T-helper 1 cell treated with Interleukin-12 subunit alpha and Interleukin-12 subunit beta and Interleukin-4 antibody, amounts not matched to agents 30 μg/mL and 1 μg/mL, for 36 hours (primary cell): ENCODE measurements around the gene TNKS2.

Experiments
- H3K27ac Mint-ChIP-seq: one replicate; pipeline ENCODE4 v1.8.0; 2021; ENCODE audit warnings: mild to moderate bottlenecking, mixed read lengths
- H3K27me3 Mint-ChIP-seq: one replicate; pipeline ENCODE4 v1.8.0; 2021; ENCODE audit warnings: low read depth, mixed read lengths
- H3K36me3 Mint-ChIP-seq: one replicate; pipeline ENCODE4 v1.8.0; 2021; ENCODE audit warnings: low read depth, mixed read lengths
- H3K4me1 Mint-ChIP-seq: one replicate; pipeline ENCODE4 v1.8.0; 2021; ENCODE audit warnings: low read depth, mixed read lengths
- H3K4me3 Mint-ChIP-seq: one replicate; pipeline ENCODE4 v1.8.0; 2021; ENCODE audit warnings: mild to moderate bottlenecking, moderate library complexity, mixed read lengths
- H3K9me3 Mint-ChIP-seq: one replicate; pipeline ENCODE4 v1.8.0; 2021; ENCODE audit warnings: mixed read lengths

The TNKS2 gene

GRCh38 chr10:91897421-91897820 is 99.2 kb downstream of the TNKS2 start:
- no peak overlapping the region for H3K4me3 Mint-ChIP-seq
- peaks cover 12% of the 10 kb centered on the region for H3K9me3 Mint-ChIP-seq
- H3K27me3 Mint-ChIP-seq = peaks cover 14% of the 10 kb centered on the region
- peaks cover 3% of the 10 kb centered on the region for H3K36me3 Mint-ChIP-seq
- no peak overlapping the region for H3K27ac Mint-ChIP-seq
- peaks cover 12% of the 10 kb centered on the region for H3K4me1 Mint-ChIP-seq

- peaks cover 5% of the 10 kb centered on the region for H3K27me3 Mint-ChIP-seq
- peaks cover 5% of the 10 kb centered on the region for H3K36me3 Mint-ChIP-seq
- peak overlapping the region; percentile 76 for H3K27ac Mint-ChIP-seq
- no peak overlapping the region for H3K4me3 Mint-ChIP-seq
- H3K4me1 Mint-ChIP-seq = peaks cover 19% of the 10 kb centered on the region
- peaks cover 12% of the 10 kb centered on the region for H3K9me3 Mint-ChIP-seq
Observed at GRCh38 chr10:91901784-91902677, 103.8 kb downstream of the TNKS2 start.

- peaks cover 28% of the 10 kb centered on the region for H3K4me1 Mint-ChIP-seq
- H3K27me3 Mint-ChIP-seq = no peaks in the 10 kb centered on the region
- H3K4me3 Mint-ChIP-seq = peak overlapping the region; percentile 82
- no peak overlapping the region for H3K27ac Mint-ChIP-seq
- no peaks in the 10 kb centered on the region for H3K9me3 Mint-ChIP-seq
- peaks cover 4% of the 10 kb centered on the region for H3K36me3 Mint-ChIP-seq
Observed at GRCh38 chr10:91907033-91907594, 108.9 kb downstream of the TNKS2 start.

GRCh38 chr10:91907914-91908336 is 109.7 kb downstream of the TNKS2 start:
- Mint-ChIP-seq H3K9me3 (no peaks in the 10 kb centered on the region), H3K27me3 (peaks cover 3% of the 10 kb centered on the region), H3K4me3 (peak overlapping the region; percentile 82), H3K36me3 (peaks cover 2% of the 10 kb centered on the region), H3K4me1 (peaks cover 23% of the 10 kb centered on the region), H3K27ac (peak overlapping the region; percentile 64)

- H3K9me3 Mint-ChIP-seq = no peaks in the 10 kb centered on the region
- H3K27ac Mint-ChIP-seq = peak overlapping the region; percentile 64
- H3K36me3 Mint-ChIP-seq = peaks cover 2% of the 10 kb centered on the region
- peaks cover 23% of the 10 kb centered on the region for H3K4me1 Mint-ChIP-seq
- H3K27me3 Mint-ChIP-seq = peaks cover 8% of the 10 kb centered on the region
- H3K4me3 Mint-ChIP-seq = peak overlapping the region; percentile 87
Observed at GRCh38 chr10:91908337-91909116, 110.3 kb downstream of the TNKS2 start.

- H3K4me1 Mint-ChIP-seq = peaks cover 23% of the 10 kb centered on the region
Observed at GRCh38 chr10:91909117-91909677, 111.0 kb downstream of the TNKS2 start, which contains the start of gene FGFBP3. Gene FGFBP3 (minus strand): TSS chr10:91909486. CDS start chr10:91908969, 517 bp downstream.

GRCh38 chr10:91910467-91910866 is 112.2 kb downstream of the TNKS2 start:
- H3K27me3 Mint-ChIP-seq = peaks cover 24% of the 10 kb centered on the region
- H3K4me3 Mint-ChIP-seq = no peak overlapping the region
- H3K9me3 Mint-ChIP-seq = no peaks in the 10 kb centered on the region
- no peaks in the 10 kb centered on the region for H3K36me3 Mint-ChIP-seq
- peaks cover 23% of the 10 kb centered on the region for H3K4me1 Mint-ChIP-seq
- H3K27ac Mint-ChIP-seq = no peak overlapping the region

More at GRCh38 chr10:91909117-91909677, 111.0 kb downstream of the TNKS2 start, which contains the start of gene FGFBP3:
- H3K9me3 Mint-ChIP-seq = no peaks in the 10 kb centered on the region
- peak within 1 kb of the TSS; percentile 63 for H3K27ac Mint-ChIP-seq
- peaks cover 2% of the 10 kb centered on the region for H3K36me3 Mint-ChIP-seq
- H3K27me3 Mint-ChIP-seq = peaks cover 14% of the 10 kb centered on the region
- H3K4me3 Mint-ChIP-seq = peak within 1 kb of the TSS; percentile 87
